Adrenal gland (tissue), 5 donors: ENCODE measurements around the gene TBC1D22A.

Source experiments
- POLR2A ChIP-seq, 2 donors: fragments of 450-650 bp; IDR thresholded peaks; one replicate each; pipeline ENCODE4 v1.6.1; 2017; ENCODE audit warnings: antibody characterized with exemption in 2 of 2, mild to moderate bottlenecking in 2 of 2, moderate library complexity in 1 of 2
- TF ChIP-seq, protein P1 (sequence below), 6 experiments: fragments of 450-650 bp in 4 of 6; fragments of 200-600 bp in 2 of 6; sonication (generic) in 1 of 6; IDR thresholded peaks; 1 replicate in 5 of 6; 2 replicates in 1 of 6; pipeline versions ENCODE4 v1.5.1 to v1.8.0; 2016 to 2021; ENCODE audit warnings: antibody characterized with exemption in 6 of 6, mild to moderate bottlenecking in 2 of 6, moderate library complexity in 1 of 6
- donor health status: DM: no; HTN: no; CAD: no.

DNA sequence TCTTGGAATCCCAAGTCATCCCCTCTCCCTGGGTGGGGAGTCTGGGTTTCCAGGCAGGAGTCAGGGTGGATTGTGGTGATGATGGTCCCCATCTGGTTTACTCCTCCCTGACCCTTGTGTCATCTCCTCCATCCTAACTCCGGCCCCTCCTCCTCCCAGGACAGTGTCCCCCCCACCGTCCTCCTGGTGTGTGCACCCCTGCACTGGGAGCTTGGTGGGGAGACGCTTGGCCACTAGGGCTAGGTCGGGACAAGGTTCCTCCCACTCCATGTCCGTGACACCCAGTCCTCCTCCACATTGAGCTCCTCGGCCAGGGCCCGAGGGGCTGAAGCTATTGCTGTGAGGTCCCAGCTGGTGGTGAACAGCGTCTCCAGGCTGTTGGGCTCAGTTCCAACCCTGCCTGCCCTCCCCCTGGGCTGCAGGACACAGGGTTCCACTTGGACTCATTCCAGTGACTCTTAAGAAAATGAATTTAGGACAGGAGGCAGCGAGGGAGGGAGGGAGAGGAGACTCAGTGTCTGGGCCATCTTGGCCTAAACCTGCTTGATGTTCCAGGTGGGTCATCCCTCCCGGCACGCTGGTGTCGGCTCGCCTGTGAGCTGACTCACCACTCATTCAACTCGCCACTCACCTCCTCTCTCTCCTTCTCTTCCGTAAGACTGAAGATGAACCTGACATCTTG lies 433.2 kb downstream of the TBC1D22A start:
- TF ChIP-seq, protein P1, sequence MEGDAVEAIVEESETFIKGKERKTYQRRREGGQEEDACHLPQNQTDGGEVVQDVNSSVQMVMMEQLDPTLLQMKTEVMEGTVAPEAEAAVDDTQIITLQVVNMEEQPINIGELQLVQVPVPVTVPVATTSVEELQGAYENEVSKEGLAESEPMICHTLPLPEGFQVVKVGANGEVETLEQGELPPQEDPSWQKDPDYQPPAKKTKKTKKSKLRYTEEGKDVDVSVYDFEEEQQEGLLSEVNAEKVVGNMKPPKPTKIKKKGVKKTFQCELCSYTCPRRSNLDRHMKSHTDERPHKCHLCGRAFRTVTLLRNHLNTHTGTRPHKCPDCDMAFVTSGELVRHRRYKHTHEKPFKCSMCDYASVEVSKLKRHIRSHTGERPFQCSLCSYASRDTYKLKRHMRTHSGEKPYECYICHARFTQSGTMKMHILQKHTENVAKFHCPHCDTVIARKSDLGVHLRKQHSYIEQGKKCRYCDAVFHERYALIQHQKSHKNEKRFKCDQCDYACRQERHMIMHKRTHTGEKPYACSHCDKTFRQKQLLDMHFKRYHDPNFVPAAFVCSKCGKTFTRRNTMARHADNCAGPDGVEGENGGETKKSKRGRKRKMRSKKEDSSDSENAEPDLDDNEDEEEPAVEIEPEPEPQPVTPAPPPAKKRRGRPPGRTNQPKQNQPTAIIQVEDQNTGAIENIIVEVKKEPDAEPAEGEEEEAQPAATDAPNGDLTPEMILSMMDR (IDR thresholded peaks at IDR 0.05): no peak
- no peak for TF ChIP-seq POLR2A (IDR thresholded peaks at IDR 0.05)
